Small intestine (tissue), 16 donors: ENCODE measurements around the gene OR2D2. TPM values are rescaled to one million over a fixed set of nuclear protein-coding genes. Genes with fewer than 3 reads are reported as not detected.
A peak's percentile ranks its signal among the peaks of the same experiment; 100 is the strongest.

Experiments
- DNase-seq, 2 donors: peaks; one replicate each; pipeline versions ENCODE4 v3.0.0 to v3.0.0-alpha.2; 2013
- FAIRE-seq: peaks from 2 replicates; lab custom pipeline; 2012; peaks lifted over from hg19 to GRCh38; lab: Jason Lieb, UNC
- H3K27ac ChIP-seq, 3 donors: one replicate each; pipeline ENCODE4 v1.5.1; 2013; ENCODE audit warnings: low read length in 2 of 3, mild to moderate bottlenecking in 2 of 3, control low read depth in 1 of 3, inconsistent platforms in 1 of 3, low read depth in 1 of 3, moderate library complexity in 1 of 3
- H3K27me3 ChIP-seq, 3 donors: one replicate each; pipeline ENCODE4 v1.6.1; 2013; ENCODE audit warnings: low read length in 3 of 3, inconsistent platforms in 1 of 3; ENCODE audit not compliant: control insufficient read depth in 3 of 3, insufficient read depth in 3 of 3
- H3K36me3 ChIP-seq, 3 donors: one replicate each; pipeline ENCODE4 v1.6.1; 2013; ENCODE audit warnings: low read length in 3 of 3, inconsistent platforms in 1 of 3, low read depth in 1 of 3, mild to moderate bottlenecking in 1 of 3, moderate library complexity in 1 of 3; ENCODE audit not compliant: control insufficient read depth in 3 of 3, insufficient read depth in 2 of 3
- H3K4me1 ChIP-seq, 3 donors: one replicate each; pipeline ENCODE4 v1.6.1; 2013; ENCODE audit warnings: low read length in 2 of 3, inconsistent platforms in 1 of 3, low read depth in 1 of 3, mild to moderate bottlenecking in 1 of 3, moderate library complexity in 1 of 3; ENCODE audit not compliant: control insufficient read depth in 3 of 3, insufficient read depth in 2 of 3
- H3K4me3 ChIP-seq, 3 donors: one replicate each; pipeline ENCODE4 v1.5.1; 2013; ENCODE audit warnings: low read length in 3 of 3, control low read depth in 1 of 3, inconsistent platforms in 1 of 3, low read depth in 1 of 3, mild to moderate bottlenecking in 1 of 3, moderate library complexity in 1 of 3
- H3K9me3 ChIP-seq, 2 donors: one replicate each; pipeline ENCODE4 v1.6.1; 2013; ENCODE audit warnings: low read depth in 1 of 2, low read length in 1 of 2; ENCODE audit not compliant: control insufficient read depth in 2 of 2, insufficient read depth in 1 of 2
- WGBS, 3 donors: extraction: QIAGEN DNeasy Blood & Tissue Kit; methylation state at CpG; one replicate each; pipeline ENCODE4 v1.1.7; 2013; 5-methylcytosine and 5-hydroxymethylcytosine counted together
- long read RNA-seq, 10 donors: transcript quantifications; one replicate each; lab custom pipeline, GENCODE V29; 2026
- polyA plus RNA-seq, 4 donors: library from polyadenylated mRNA; stranded (reverse) in 3 of 4; unstranded in 1 of 4; fragments of 200-250 nt in 3 of 4; fragments of 120-200 nt in 1 of 4; gene quantifications; one replicate each; pipeline versions ENCODE4 v1.2.1 to v1.2.3, GENCODE V29; 2013
- donor health status: healthy with polysubstance abuse.
- donor health status: control.
- donor health status: control.
- donor health status: Bipolar disorder and iron deficiency.
- donor health status: healthy.

OR2D2 gene, protein sequence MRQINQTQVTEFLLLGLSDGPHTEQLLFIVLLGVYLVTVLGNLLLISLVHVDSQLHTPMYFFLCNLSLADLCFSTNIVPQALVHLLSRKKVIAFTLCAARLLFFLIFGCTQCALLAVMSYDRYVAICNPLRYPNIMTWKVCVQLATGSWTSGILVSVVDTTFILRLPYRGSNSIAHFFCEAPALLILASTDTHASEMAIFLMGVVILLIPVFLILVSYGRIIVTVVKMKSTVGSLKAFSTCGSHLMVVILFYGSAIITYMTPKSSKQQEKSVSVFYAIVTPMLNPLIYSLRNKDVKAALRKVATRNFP
- polyA plus RNA-seq, result not detected
- long read RNA-seq, donor 1, result 0 reads
- long read RNA-seq, donor 2, result 0 reads
- long read RNA-seq, donor 3, result 0 reads
- long read RNA-seq, donor 4, result 0 reads
- long read RNA-seq, donor 5, result 0 reads
- long read RNA-seq, donor 6, result 0 reads
- long read RNA-seq, donor 7, result 0 reads
- long read RNA-seq, donor 8, result 0 reads
- long read RNA-seq, donor 9, result 0 reads
- long read RNA-seq, donor 10, result 0 reads

DNA sequence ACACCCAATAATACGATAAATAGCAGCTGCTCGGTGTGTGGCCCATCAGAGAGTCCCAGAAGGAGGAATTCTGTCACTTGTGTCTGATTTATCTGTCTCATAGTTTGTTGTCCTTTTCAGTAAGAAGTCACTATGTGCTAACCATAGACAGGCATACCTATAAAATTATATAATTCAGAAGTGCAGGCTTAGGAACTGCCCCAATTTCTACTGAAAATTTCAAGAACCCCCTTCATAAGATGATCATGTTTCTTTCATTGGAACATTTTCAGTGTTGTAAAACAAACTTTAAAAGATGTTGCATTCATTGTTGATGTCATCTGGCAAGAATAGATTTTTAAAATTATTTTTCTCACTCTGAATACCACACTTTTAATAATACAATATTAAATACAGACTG, at the start of gene OR2D2:
TSS of gene OR2D2 (minus strand) at position 101 of the 400 bp plus-strand sequence. CDS start at position 101, 0 bp downstream.
- H3K27ac ChIP-seq, result no peak within 1 kb of the TSS
- 64 to 81% (median 80%) methylated on average over 2 of the region's 2 CpGs for WGBS, 3 donors
- no peaks in the 10 kb centered on the region for H3K27me3 ChIP-seq
- no peaks in the 10 kb centered on the region for H3K36me3 ChIP-seq
- H3K9me3 ChIP-seq, result no peaks in the 10 kb centered on the region
- H3K4me3 ChIP-seq, result no peak within 1 kb of the TSS
- DNase-seq (no peak), FAIRE-seq (no peak)
- H3K4me1 ChIP-seq, result no peaks in the 10 kb centered on the region

DNA sequence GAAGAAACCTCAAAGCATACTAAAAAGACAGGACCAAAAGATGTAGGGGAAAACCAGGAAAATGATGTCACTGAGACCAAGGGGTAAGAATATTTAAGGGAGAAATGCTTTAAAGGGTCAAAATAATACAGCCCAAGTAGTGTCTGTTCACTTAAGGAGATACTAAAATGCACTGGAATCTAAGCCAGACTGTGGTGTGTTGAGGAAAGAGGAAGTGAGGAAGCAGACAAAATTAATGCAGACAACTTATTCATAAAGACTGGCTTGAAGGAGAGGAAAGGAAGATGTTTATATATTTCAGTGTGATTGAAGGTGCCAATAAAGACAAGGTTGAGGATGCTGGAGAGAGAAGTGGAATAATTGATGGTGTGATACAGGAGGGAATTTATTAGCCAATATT, 49.7 kb upstream of the OR2D2 start:
- Histone ChIP-seq H3K36me3 (no peaks in the 10 kb centered on the region), H3K4me3 (no peak overlapping the region), H3K4me1 (no peaks in the 10 kb centered on the region), H3K9me3 (no peaks in the 10 kb centered on the region), H3K27me3 (no peaks in the 10 kb centered on the region), H3K27ac (no peak overlapping the region)
- DNase-seq (no peak), FAIRE-seq (no peak)

GRCh38 chr11:6932145-6932544, 39.8 kb upstream of the OR2D2 start:
- Histone ChIP-seq H3K36me3 (peaks cover 0 to 2% (median 0%) of the 10 kb centered on the region in 3 donors), H3K9me3 (no peaks in the 10 kb centered on the region), H3K4me3 (no peak overlapping the region), H3K27ac (no peak overlapping the region), H3K27me3 (no peaks in the 10 kb centered on the region), H3K4me1 (peaks cover 0 to 7% (median 0%) of the 10 kb centered on the region in 3 donors)
- WGBS, 3 donors, result 69 to 94% (median 85%) methylated on average over 7 of the region's 7 CpGs
- FAIRE-seq (no peak), DNase-seq (no peak)

DNA sequence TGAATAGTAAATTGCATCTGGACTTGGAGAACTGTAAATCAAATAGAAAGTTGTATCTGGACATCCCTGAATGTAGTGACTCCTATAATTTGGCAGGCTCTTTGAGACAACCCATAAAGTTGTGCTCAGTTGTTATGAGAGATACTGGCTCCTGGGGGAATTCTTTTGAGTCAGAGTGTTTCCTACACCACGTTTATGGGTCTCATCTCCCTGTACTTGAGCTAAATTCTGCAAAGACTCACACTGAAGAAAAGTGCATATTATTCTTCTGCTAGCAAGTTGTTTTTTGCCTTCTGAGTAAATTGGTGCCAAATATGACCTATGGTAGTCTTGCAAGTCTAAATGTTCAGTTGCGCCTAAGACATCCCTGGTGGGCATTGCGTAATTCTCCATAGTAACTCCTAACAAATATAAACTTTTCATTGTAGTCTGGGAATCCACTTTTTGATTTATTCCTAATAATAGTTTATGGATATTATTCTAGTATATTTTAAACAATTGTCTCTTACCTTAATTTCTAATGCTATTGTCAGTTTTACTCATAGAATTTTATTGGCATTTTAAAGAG, 38.9 kb upstream of the OR2D2 start:
- no peaks in the 10 kb centered on the region for H3K9me3 ChIP-seq
- H3K27me3 ChIP-seq, result no peaks in the 10 kb centered on the region
- FAIRE-seq (no peak), DNase-seq (no peak)
- no peak overlapping the region for H3K27ac ChIP-seq
- WGBS, 3 donors, result 86 to 90% (median 88%) methylated on average over 3 of the region's 3 CpGs
- H3K4me3 ChIP-seq, result no peak overlapping the region
- peaks cover 0 to 2% (median 0%) of the 10 kb centered on the region in 3 donors for H3K36me3 ChIP-seq
- peaks cover 0 to 7% (median 0%) of the 10 kb centered on the region in 3 donors for H3K4me1 ChIP-seq

DNA sequence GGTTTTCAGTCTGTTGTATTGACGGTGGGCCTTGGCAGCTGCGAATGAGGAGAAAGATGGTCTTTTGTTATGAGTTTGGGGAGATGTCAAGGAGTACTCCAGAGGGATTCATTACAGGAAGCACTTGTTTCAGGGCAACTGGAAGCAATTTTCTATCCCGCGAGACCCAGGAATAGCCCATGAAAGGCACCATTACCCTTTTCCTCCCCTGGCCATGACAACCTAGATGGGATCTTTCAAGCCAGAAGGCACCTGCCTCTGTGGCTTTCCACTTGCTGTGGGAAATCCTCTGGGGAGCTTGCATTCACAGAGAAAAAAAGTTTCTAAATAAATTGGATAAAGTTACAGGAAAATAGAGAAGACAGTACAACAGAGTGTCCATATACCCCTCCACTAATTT, 36.6 kb upstream of the OR2D2 start:
- Histone ChIP-seq H3K4me3 (no peak overlapping the region), H3K4me1 (peaks cover 0 to 7% (median 0%) of the 10 kb centered on the region in 3 donors), H3K27ac (no peak overlapping the region), H3K9me3 (no peaks in the 10 kb centered on the region), H3K27me3 (no peaks in the 10 kb centered on the region), H3K36me3 (peaks cover 0 to 2% (median 0%) of the 10 kb centered on the region in 3 donors)
- FAIRE-seq (no peak), DNase-seq (no peak)
- WGBS, 3 donors, result 77 to 80% (median 78%) methylated on average over 4 of the region's 4 CpGs

GRCh38 chr11:6927030-6927617, 34.8 kb upstream of the OR2D2 start:
- WGBS, 3 donors, result 7 to 13% (median 13%) methylated on average over 11 of the region's 11 CpGs
- Histone ChIP-seq H3K9me3 (no peaks in the 10 kb centered on the region), H3K36me3 (peaks cover 0 to under 1% (median 0%) of the 10 kb centered on the region in 3 donors), H3K4me1 (peaks cover 0 to 7% (median 0%) of the 10 kb centered on the region in 3 donors), H3K27ac (peak overlapping the region in 2 of 3 donors; percentile 58 to 92), H3K27me3 (no peaks in the 10 kb centered on the region), H3K4me3 (peak overlapping the region; percentile 37 to 84 (median 61))
- no peak for FAIRE-seq
- peak; percentile 10 to 34 for DNase-seq

DNA sequence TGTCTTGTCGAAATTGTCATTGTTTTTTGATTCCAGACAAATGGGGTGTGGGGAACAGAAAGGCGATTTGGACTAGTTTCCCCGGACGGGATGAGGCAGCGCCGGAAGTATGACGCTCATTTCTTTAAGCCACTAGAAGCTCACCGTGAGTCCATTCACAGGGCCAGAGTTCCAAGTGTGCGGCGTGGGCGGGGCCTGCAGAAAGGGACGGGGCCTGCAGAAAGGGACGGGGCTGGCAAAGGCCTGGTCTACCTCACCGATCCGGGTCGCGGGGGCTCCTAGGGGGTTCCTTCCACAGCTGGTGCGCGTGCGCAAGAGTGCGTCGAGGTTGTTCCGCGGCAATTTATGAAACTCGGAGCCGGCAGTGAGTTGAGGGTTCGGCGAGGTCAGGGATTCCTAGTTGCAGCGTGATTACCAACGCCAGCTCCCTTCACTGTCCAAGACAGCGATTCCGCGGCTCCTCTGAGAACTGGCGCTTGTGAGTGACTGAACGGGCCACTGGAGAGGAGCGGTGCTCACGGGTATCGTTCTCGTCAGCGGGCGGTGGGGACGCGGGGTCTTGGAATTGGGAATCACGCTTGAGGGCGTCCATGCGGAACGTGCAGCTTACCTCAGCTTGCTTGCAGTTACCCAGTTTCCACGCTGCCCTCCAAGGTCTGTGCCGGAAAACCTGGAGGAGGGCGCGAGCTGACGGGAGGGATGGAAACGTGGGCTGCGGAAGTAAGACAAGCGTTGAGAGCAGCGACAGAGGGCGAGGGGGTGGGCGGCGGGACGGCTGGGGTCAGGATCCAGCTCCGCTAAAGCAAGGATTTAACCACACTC, 34.1 kb upstream of the OR2D2 start, which contains the start of gene ZNF215:
TSS of gene ZNF215 (plus strand) at position 219 of the 822 bp plus-strand sequence. CDS start 5,847 bp downstream, outside the sequence.
- no peaks in the 10 kb centered on the region for H3K9me3 ChIP-seq
- peaks cover 0 to 7% (median 0%) of the 10 kb centered on the region in 3 donors for H3K4me1 ChIP-seq
- H3K27me3 ChIP-seq, result no peaks in the 10 kb centered on the region
- peak within 1 kb of the TSS; percentile 37 to 84 (median 61) for H3K4me3 ChIP-seq
- WGBS, 3 donors, result 1 to 3% (median 2%) methylated on average over 60 to 61 of the region's 61 CpGs
- H3K27ac ChIP-seq, result peak within 1 kb of the TSS; percentile 43 to 92 (median 58)
- DNase-seq, result peak; percentile 84 to 86
- no peak for FAIRE-seq
- H3K36me3 ChIP-seq, result no peaks in the 10 kb centered on the region
